Muscle of leg (tissue), 11 donors: ENCODE data around the gene CARS1. TPM values are rescaled to one million over a fixed set of nuclear protein-coding genes. Genes with fewer than 3 reads are reported as not detected.
A peak's percentile ranks its signal among the peaks of the same experiment; 100 is the strongest.

ENCODE experiments used
- DNase-seq: peaks from one replicate; pipeline ENCODE4 v3.0.0; 2013
- H3K27ac ChIP-seq: one replicate; pipeline ENCODE4 v1.5.1; 2013; ENCODE audit warnings: mild to moderate bottlenecking, low read length, control low read depth
- H3K27me3 ChIP-seq: one replicate; pipeline ENCODE4 v1.6.1; 2013; ENCODE audit warnings: low read length; ENCODE audit not compliant: control insufficient read depth, insufficient read depth
- H3K36me3 ChIP-seq: one replicate; pipeline ENCODE4 v1.6.1; 2013; ENCODE audit warnings: low read length; ENCODE audit not compliant: control insufficient read depth, insufficient read depth
- H3K4me1 ChIP-seq: one replicate; pipeline ENCODE4 v1.6.1; 2013; ENCODE audit warnings: low read length; ENCODE audit not compliant: control insufficient read depth, insufficient read depth
- H3K4me3 ChIP-seq: one replicate; pipeline ENCODE4 v1.5.1; 2013; ENCODE audit warnings: low read length, control low read depth
- H3K9me3 ChIP-seq: replicated peaks from 2 replicates; pipeline ENCODE4 v1.6.1; 2013; ENCODE audit warnings: low read depth, low read length; ENCODE audit not compliant: control insufficient read depth
- WGBS: methylation state at CpG from one replicate; pipeline ENCODE4 v1.1.5; 2013; ENCODE audit warnings: missing lambda C conversion rate; ENCODE audit not compliant: insufficient coverage; 5-methylcytosine and 5-hydroxymethylcytosine counted together
- polyA plus RNA-seq, 8 donors: library from polyadenylated mRNA; unstranded; fragments of 120-200 nt; gene quantifications; one replicate each; pipeline versions ENCODE4 v1.2.1 to v1.2.3, GENCODE V29; 2013; ENCODE audit warnings: inconsistent platforms in 1 of 8, low replicate concordance in 1 of 8; ENCODE audit not compliant: insufficient read length in 8 of 8, insufficient read depth in 1 of 8
- total RNA-seq: library from RNA; stranded (reverse); fragments of 120-200 nt; gene quantifications from one replicate; pipeline ENCODE4 v1.2.4, GENCODE V29; 2013

The CARS1 gene
- total and polyA plus RNA-seq, 9 donors = 15.7 to 24.3 (median 20.7) TPM

DNA sequence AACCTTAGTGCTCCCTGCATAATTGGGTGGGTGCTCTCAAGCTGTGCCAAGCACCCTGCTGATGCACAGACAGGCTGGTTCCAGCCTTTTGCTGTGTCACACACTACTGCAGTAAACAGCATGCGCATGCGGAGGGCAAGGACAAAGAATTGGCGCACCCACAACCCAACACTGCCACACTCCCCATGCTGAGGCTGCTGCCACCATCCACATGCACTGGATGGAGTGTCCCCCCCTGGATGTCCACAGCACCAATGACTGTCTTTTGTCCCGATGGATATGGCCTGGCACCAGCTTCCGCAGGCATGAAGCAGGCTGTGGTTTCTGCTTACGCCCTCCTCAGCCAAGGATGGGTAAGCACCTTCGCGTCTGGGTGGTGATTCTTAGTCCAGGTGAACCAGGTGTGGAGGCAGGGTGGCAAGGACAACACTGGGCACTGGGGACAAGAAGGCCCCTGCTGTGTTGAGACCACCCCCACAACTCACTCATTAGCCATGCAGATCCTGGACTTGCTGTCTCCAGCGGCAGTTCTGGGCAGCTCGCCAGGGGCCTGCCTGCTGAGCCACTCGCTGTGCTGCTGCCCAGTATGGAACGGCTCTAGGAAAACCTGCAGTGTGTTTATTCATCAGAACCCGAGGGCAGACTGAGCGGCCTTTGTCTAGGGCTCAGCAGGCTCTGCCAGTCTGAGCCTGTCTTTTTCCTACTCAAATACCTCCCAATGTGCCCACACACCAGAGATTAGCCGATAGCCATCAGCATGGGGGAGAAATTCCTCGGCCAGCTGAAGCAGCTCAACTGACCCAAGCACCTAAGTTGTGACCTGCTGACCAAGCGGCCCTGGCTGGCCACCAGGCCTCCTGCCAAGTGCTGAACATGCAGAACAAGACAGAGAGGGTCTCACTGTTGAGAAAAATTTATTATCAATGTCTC, 56.9 kb downstream of the CARS1 start:
- peak; percentile 68 for DNase-seq
- WGBS = 75% methylated on average over 15 of the region's 17 CpGs
- peaks cover 18% of the 10 kb centered on the region for H3K4me1 ChIP-seq
- no peaks in the 10 kb centered on the region for H3K27me3 ChIP-seq
- peak overlapping the region; percentile 13 for H3K27ac ChIP-seq
- no peak overlapping the region for H3K4me3 ChIP-seq
- H3K36me3 ChIP-seq = peaks cover 47% of the 10 kb centered on the region
- no peaks in the 10 kb centered on the region for H3K9me3 ChIP-seq

DNA sequence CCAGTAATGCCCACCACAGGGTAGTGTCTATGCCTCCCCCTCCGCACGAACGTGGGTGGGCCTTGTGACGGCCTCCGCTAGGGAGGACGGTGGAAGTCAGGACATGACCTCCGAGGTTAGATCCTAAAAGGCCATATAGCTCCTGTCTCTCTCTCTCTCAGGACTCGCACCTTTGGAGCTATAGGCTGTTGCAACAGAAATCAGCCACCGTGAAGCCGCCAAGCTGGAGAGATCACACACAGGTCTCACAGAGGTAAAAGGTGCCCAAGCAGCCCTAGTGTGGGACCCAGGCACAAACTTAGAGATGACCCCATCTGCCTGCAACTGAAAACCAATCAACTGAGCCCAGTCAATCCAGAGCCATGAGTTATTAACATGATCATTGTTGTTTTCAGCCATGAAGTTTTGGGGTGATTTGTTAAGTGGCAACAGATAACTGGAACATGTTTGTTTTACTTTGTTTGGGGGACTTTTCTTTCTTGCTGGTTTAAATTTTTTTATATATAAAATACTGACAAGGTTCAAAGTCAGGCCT, 57.7 kb downstream of the CARS1 start:
- DNase-seq = no peak
- H3K36me3 ChIP-seq = peaks cover 45% of the 10 kb centered on the region
- peaks cover 18% of the 10 kb centered on the region for H3K4me1 ChIP-seq
- 93% methylated on average over 8 of the region's 10 CpGs for WGBS
- H3K27me3 ChIP-seq = no peaks in the 10 kb centered on the region
- H3K27ac ChIP-seq = no peak overlapping the region
- H3K9me3 ChIP-seq = no peaks in the 10 kb centered on the region
- no peak overlapping the region for H3K4me3 ChIP-seq

DNA sequence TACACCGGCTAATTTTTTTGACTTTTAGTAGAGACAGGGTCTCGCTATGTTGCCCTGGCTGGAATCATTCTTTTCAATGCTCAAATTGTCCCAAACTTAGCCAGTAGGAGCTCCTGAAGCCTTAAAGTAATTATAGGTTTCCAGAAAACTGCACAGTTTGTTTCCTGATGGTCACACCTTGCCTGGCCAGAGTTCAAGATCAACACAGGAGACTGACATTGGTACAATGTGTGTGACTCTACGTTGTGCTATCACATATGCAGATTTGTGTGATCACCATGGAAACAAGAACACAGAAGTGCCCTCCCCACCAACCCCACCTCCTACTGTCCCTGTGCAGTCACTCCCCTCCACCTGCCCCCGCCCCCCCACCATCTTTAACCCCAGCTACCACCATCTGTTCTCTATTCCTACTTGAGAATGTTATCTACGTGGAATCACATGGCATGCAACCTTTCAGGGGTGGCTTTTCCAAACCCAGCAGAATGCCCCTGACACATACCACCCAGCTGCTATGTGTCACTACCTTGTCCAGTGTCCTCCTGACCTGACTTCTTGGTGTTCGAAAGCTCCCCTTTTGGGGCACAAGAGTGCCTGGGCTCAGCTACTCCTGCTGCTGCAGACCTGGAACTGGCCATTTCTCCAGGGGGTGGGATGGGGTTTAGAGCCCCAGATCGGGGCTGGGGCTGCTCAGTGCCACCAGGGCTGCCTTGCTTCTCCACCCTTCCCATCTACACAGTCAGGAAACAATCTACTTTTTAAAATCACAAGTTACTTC, 59.0 kb downstream of the CARS1 start:
- Histone ChIP-seq H3K9me3 (no peaks in the 10 kb centered on the region), H3K27ac (no peak overlapping the region), H3K4me1 (peaks cover 18% of the 10 kb centered on the region), H3K27me3 (no peaks in the 10 kb centered on the region), H3K36me3 (peaks cover 32% of the 10 kb centered on the region), H3K4me3 (no peak overlapping the region)
- WGBS = 91% methylated on average over 4 of the region's 7 CpGs
- DNase-seq = no peak

DNA sequence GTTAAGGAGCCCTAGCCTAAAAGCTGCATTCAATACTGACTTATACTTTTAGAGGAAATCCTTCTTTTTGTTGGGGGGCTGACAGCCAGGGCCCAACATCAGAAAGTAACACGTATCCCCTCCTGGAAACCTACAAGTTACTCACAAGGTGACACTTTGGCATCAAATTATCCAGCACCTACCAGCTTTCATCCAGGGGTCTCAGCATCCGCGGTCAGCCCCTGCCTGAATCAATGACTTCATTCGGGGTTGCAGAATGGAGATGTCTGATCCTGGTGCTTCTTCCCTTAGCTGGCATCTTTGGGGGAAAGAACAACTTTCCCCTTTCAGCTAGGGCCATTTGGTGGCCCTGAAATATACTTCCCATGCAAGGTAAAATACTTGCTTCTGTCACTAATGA, 59.8 kb downstream of the CARS1 start:
- Histone ChIP-seq H3K4me3 (no peak overlapping the region), H3K27ac (no peak overlapping the region), H3K27me3 (no peaks in the 10 kb centered on the region), H3K36me3 (peaks cover 24% of the 10 kb centered on the region), H3K4me1 (peaks cover 23% of the 10 kb centered on the region), H3K9me3 (no peaks in the 10 kb centered on the region)
- DNase-seq = no peak
- WGBS = 77% methylated on average over 4 of the region's 4 CpGs

DNA sequence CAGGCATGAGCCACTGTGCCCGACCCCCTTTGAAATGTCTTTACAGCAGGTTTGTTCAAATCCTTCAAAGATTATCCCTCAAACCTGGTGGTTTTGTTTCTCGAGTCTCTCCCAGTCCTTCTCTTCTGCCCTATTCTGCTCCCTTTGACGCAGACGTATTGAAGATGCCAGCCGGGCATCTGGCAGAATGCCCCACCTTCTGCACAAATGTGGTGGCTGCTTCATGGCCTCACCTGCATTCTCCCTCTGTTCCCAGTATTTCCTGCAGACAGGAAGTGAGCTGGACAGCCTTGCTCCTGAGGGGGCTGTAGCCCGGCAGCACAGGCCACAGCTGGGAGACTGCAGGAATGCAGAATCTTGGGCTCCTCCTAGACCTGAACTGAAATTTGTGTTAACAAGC, 60.2 kb downstream of the CARS1 start:
- Histone ChIP-seq H3K4me1 (peaks cover 23% of the 10 kb centered on the region), H3K27me3 (no peaks in the 10 kb centered on the region), H3K9me3 (no peaks in the 10 kb centered on the region), H3K4me3 (no peak overlapping the region), H3K27ac (no peak overlapping the region), H3K36me3 (peaks cover 20% of the 10 kb centered on the region)
- DNase-seq = no peak
- WGBS = 52% methylated on average over 6 of the region's 6 CpGs

DNA sequence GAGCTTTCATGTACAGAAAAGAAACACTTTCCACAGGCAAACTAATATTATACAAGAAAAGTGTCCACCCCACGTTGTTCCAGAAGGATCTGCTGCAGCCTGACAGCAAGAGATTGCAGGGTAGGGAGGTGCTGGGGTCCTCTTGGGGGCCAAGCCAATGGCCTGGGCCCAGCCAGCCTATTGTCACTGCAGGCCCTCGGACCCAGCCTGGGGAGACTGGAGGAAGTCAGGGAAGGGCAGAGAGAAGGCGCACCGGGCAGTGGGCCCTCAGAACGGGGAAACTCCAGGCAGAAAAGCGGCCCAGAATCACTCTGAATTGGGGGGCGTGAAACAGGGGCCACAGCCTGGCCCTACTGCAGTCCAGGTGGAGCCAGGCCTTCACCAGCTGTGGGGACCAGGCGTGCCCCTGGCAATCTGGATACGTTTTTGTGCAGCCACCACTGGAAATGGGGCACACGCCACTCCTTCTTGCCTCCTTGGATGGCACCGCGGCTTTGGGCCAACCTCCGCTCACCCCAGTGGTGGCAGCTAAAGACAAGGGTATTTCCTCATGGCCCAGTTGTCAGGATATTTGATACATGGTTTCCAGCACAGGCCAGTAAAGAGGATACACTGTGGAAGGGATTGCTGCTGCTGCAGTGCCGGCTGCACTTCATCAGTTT, 61.2 kb downstream of the CARS1 start:
- H3K9me3 ChIP-seq = no peaks in the 10 kb centered on the region
- peaks cover 12% of the 10 kb centered on the region for H3K36me3 ChIP-seq
- no peak overlapping the region for H3K4me3 ChIP-seq
- 78% methylated on average over 13 of the region's 14 CpGs for WGBS
- no peak overlapping the region for H3K27ac ChIP-seq
- no peaks in the 10 kb centered on the region for H3K27me3 ChIP-seq
- DNase-seq = no peak
- H3K4me1 ChIP-seq = peaks cover 18% of the 10 kb centered on the region

DNA sequence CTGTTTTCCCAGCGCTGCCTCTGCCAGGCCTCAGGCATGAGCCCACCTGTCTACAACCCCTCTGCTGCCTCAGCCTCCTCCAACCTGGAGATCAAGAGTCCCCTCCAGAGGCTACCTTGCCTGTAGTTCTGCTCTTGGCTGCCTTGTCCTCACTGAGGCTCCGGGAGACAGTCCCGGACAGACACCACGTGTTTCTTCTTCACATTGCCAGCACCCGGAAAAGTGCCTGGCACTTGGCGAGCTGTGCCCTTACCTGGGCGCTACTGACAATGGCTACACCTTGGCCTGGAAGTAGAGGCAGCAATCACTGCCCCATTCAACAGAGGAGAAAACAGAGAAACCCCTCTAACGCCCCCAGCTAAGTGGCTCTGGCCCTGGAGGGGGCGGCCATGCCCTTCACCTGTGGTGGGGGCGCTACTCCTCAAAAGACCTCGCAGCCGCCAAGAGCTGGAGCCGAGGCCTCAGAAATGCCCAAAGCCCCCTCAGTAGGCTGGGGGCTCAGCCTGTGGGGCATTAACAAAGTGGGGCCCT, 62.1 kb downstream of the CARS1 start:
- Histone ChIP-seq H3K27me3 (no peaks in the 10 kb centered on the region), H3K36me3 (peaks cover 3% of the 10 kb centered on the region), H3K27ac (no peak overlapping the region), H3K4me1 (peaks cover 15% of the 10 kb centered on the region), H3K4me3 (no peak overlapping the region), H3K9me3 (no peaks in the 10 kb centered on the region)
- DNase-seq = no peak
- 75% methylated on average over 10 of the region's 13 CpGs for WGBS

DNA sequence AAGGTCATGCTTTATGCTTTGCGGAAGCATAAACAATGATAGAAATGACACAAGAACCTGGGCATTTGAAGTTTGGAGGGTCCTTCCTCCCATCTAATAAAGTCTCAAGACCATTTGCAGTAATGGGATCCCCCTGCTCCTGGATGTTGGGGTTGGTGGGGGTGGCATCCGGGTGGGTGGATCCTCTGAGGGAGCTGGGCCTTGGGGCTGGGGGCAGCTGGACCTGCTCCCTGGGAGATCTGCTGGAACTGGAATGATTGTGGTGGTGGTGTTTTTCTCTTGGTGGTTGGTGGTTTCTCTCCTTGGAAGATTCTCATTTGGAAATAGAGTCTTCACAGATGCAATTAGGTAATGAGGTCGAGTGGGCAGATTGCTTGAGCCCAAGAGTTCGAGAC, 62.9 kb downstream of the CARS1 start:
- no peak for DNase-seq
- Histone ChIP-seq H3K27me3 (no peaks in the 10 kb centered on the region), H3K4me1 (peaks cover 12% of the 10 kb centered on the region), H3K36me3 (no peaks in the 10 kb centered on the region), H3K9me3 (no peaks in the 10 kb centered on the region), H3K4me3 (no peak overlapping the region), H3K27ac (no peak overlapping the region)
- WGBS = 60% methylated on average over 1 of the region's 4 CpGs

DNA sequence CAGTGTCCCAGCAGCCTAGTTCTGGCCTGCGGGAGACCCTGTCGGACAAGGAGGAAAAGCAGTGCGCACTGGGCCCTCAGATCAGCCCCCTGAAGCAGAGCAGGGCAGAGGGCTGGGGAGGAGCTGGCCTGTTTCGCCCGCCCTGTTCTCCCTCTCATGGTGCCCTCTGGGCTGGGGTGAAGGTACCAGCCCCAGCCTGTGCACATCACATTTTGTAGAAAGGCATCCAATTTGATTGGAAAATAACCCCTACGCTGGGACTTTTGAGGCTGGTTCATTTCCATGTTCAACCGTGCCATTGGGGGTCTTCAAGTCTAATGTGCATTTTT, 64.3 kb downstream of the CARS1 start:
- H3K27ac ChIP-seq = no peak overlapping the region
- H3K36me3 ChIP-seq = no peaks in the 10 kb centered on the region
- no peaks in the 10 kb centered on the region for H3K9me3 ChIP-seq
- 13% methylated on average over 4 of the region's 7 CpGs for WGBS
- H3K4me3 ChIP-seq = peak overlapping the region; percentile 56
- H3K27me3 ChIP-seq = no peaks in the 10 kb centered on the region
- no peak for DNase-seq
- peaks cover 18% of the 10 kb centered on the region for H3K4me1 ChIP-seq
